H9 (cell line): Measurements from ENCODE around the gene ENO4. TPM values are rescaled to one million over a fixed set of nuclear protein-coding genes. Genes with fewer than 3 reads are reported as not detected.

Experiments used
- DNase-seq: peaks from one replicate; pipeline ENCODE4 v3.0.0-alpha.2; 2017
- H2AFZ ChIP-seq: one replicate; pipeline ENCODE4 v1.6.1; 2013; ENCODE audit warnings: mild to moderate bottlenecking, low read length, control low read depth, moderate library complexity
- H2AK5ac ChIP-seq: 2 replicates; pipeline ENCODE4 v1.6.1; 2013; ENCODE audit warnings: low read length, control low read depth, mixed read lengths; ENCODE audit not compliant: insufficient read length
- H2BK120ac ChIP-seq: one replicate; pipeline ENCODE4 v1.6.1; 2013; ENCODE audit warnings: low read depth, mild to moderate bottlenecking, low read length, control low read depth, inconsistent platforms; ENCODE audit not compliant: poor library complexity, severe bottlenecking
- H2BK12ac ChIP-seq: 2 replicates; pipeline ENCODE4 v1.6.1; 2013; ENCODE audit warnings: low read length, control low read depth, mixed read lengths, low read depth; ENCODE audit not compliant: insufficient read length
- H2BK15ac ChIP-seq: 2 replicates; pipeline ENCODE4 v1.6.1; 2013; ENCODE audit warnings: low read depth, low read length, control low read depth
- H2BK20ac ChIP-seq: one replicate; pipeline ENCODE4 v1.6.1; 2013; ENCODE audit warnings: low read depth, mild to moderate bottlenecking, low read length, control low read depth, inconsistent platforms; ENCODE audit not compliant: poor library complexity, severe bottlenecking
- H2BK5ac ChIP-seq: 2 replicates; pipeline ENCODE4 v1.6.1; 2013; ENCODE audit warnings: low read length, control low read depth, mixed read lengths; ENCODE audit not compliant: insufficient read length
- H3K14ac ChIP-seq: 2 replicates; pipeline ENCODE4 v1.6.1; 2013; ENCODE audit warnings: low read length, control low read depth; ENCODE audit not compliant: insufficient read depth
- H3K18ac ChIP-seq: 2 replicates; pipeline ENCODE4 v1.6.1; 2013; ENCODE audit warnings: low read depth, mild to moderate bottlenecking, mixed read lengths, low read length, control low read depth; ENCODE audit not compliant: insufficient read length
- H3K23ac ChIP-seq: 2 replicates; pipeline ENCODE4 v1.6.1; 2013; ENCODE audit warnings: low read length, control low read depth, mixed read lengths, low read depth; ENCODE audit not compliant: insufficient read length
- H3K23me2 ChIP-seq: 2 replicates; pipeline ENCODE4 v1.6.1; 2013; ENCODE audit warnings: low read depth, mild to moderate bottlenecking, mixed read lengths, low read length, control low read depth; ENCODE audit not compliant: insufficient read length, poor library complexity, severe bottlenecking
- H3K27ac ChIP-seq: 2 replicates; pipeline ENCODE4 v1.5.1; 2013; ENCODE audit warnings: low read length, control low read depth, mixed read lengths, low read depth; ENCODE audit not compliant: insufficient read length
- H3K27me3 ChIP-seq: 2 replicates; pipeline ENCODE4 v1.6.1; 2013; ENCODE audit warnings: low read length, control low read depth, inconsistent platforms; ENCODE audit not compliant: insufficient read depth
- H3K4ac ChIP-seq: 2 replicates; pipeline ENCODE4 v1.6.1; 2013; ENCODE audit warnings: low read depth, mild to moderate bottlenecking, control low read depth, inconsistent platforms, low read length, moderate library complexity
- H3K4me1 ChIP-seq: 2 replicates; pipeline ENCODE4 v1.6.1; 2013; ENCODE audit warnings: low read length, control low read depth, inconsistent platforms; ENCODE audit not compliant: insufficient read depth
- H3K4me2 ChIP-seq: 2 replicates; pipeline ENCODE4 v1.6.1; 2013; ENCODE audit warnings: low read length, control low read depth, mixed read lengths; ENCODE audit not compliant: insufficient read length, insufficient read depth
- H3K56ac ChIP-seq: 2 replicates; pipeline ENCODE4 v1.6.1; 2013; ENCODE audit warnings: low read depth, mild to moderate bottlenecking, mixed read lengths, low read length, control low read depth; ENCODE audit not compliant: insufficient read length
- H3K79me1 ChIP-seq: 2 replicates; pipeline ENCODE4 v1.6.1; 2013; ENCODE audit warnings: low read depth, mild to moderate bottlenecking, moderate library complexity, low read length, control low read depth, inconsistent platforms; ENCODE audit not compliant: insufficient read depth, poor library complexity, severe bottlenecking
- H3K79me2 ChIP-seq: 2 replicates; pipeline ENCODE4 v1.6.1; 2013; ENCODE audit warnings: low read length, control low read depth, inconsistent platforms; ENCODE audit not compliant: insufficient read depth
- H3K9ac ChIP-seq: 2 replicates; pipeline ENCODE4 v1.6.1; 2013; ENCODE audit warnings: low read length, control low read depth, mixed read lengths; ENCODE audit not compliant: insufficient read length; ENCODE audit errors: extremely low read depth
- H3K9me3 ChIP-seq: one replicate; pipeline ENCODE4 v1.6.1; 2013; ENCODE audit warnings: low read depth, low read length, inconsistent platforms; ENCODE audit not compliant: control insufficient read depth
- H3T11ph ChIP-seq: one replicate; pipeline ENCODE4 v1.6.1; 2013; ENCODE audit warnings: mild to moderate bottlenecking, low read length, control low read depth, inconsistent platforms
- H4K20me1 ChIP-seq: one replicate; pipeline ENCODE4 v1.6.1; 2013; ENCODE audit not compliant: control insufficient read depth, insufficient read length, insufficient read depth
- H4K5ac ChIP-seq: 2 replicates; pipeline ENCODE4 v1.6.1; 2013; ENCODE audit warnings: low read depth, mild to moderate bottlenecking, mixed read lengths, low read length, control low read depth; ENCODE audit not compliant: insufficient read length
- H4K8ac ChIP-seq: replicated peaks from 2 replicates; pipeline ENCODE4 v1.6.1; 2013; ENCODE audit warnings: low read length, control low read depth, mixed read lengths, low read depth; ENCODE audit not compliant: insufficient read length
- H4K91ac ChIP-seq: 2 replicates; pipeline ENCODE4 v1.6.1; 2013; ENCODE audit warnings: low read depth, mild to moderate bottlenecking, moderate library complexity, mixed read lengths, low read length, control low read depth; ENCODE audit not compliant: insufficient read length
- H3K27ac Mint-ChIP-seq, 3 experiments: 2 replicates in 2 of 3; 3 replicates in 1 of 3; pipeline ENCODE4 v1.8.0; 2020 to 2021; ENCODE audit warnings: mixed read lengths in 3 of 3, mild to moderate bottlenecking in 1 of 3, moderate library complexity in 1 of 3
- H3K27me3 Mint-ChIP-seq: 2 replicates; pipeline ENCODE4 v1.8.0; 2021; ENCODE audit warnings: low read depth, mild to moderate bottlenecking, moderate library complexity, mixed read lengths
- H3K36me3 Mint-ChIP-seq, 3 experiments: 2 replicates in 2 of 3; 3 replicates in 1 of 3; pipeline ENCODE4 v1.8.0; 2020 to 2021; ENCODE audit warnings: low read depth in 3 of 3, mixed read lengths in 3 of 3; ENCODE audit not compliant: insufficient read depth in 1 of 3
- H3K4me1 Mint-ChIP-seq, 2 experiments: 2 replicates each; pipeline ENCODE4 v1.8.0; 2020; ENCODE audit warnings: mixed read lengths in 2 of 2
- H3K4me3 Mint-ChIP-seq, 2 experiments: 2 replicates in 1 of 2; 3 replicates in 1 of 2; pipeline ENCODE4 v1.8.0; 2020 to 2021; ENCODE audit warnings: mild to moderate bottlenecking in 2 of 2, mixed read lengths in 2 of 2, moderate library complexity in 1 of 2
- H3K9me3 Mint-ChIP-seq, 2 experiments: 2 replicates in 1 of 2; 3 replicates in 1 of 2; pipeline ENCODE4 v1.8.0; 2020; ENCODE audit warnings: mild to moderate bottlenecking in 2 of 2, mixed read lengths in 2 of 2, moderate library complexity in 1 of 2
- CTCF ChIP-seq: fragments of 200-600 bp; sonication (generic); conservative IDR thresholded peaks from 3 replicates; pipeline ENCODE4 v1.8.0; 2021; ENCODE audit warnings: antibody characterized with exemption, mild to moderate bottlenecking
- WGBS: extraction: QIAGEN DNeasy Blood & Tissue Kit; methylation state at CpG from one replicate; pipeline ENCODE4 v1.1.7; 2013; ENCODE audit warnings: missing lambda C conversion rate, low lambda C conversion rate, mixed read lengths; ENCODE audit not compliant: insufficient read length; ENCODE audit errors: extremely low coverage; 5-methylcytosine and 5-hydroxymethylcytosine counted together
- total RNA-seq: library from RNA; stranded (reverse); gene quantifications from 2 replicates; pipeline ENCODE4 v1.2.1, GENCODE V29; 2021

Gene ENO4
- total RNA-seq, 1 experiment from 2014 or later: 0.26 TPM

- no peak overlapping the region for H3K23ac ChIP-seq
- no peak overlapping the region for H3K4ac ChIP-seq
- H2BK20ac ChIP-seq: no peak overlapping the region
- H3K4me1 Mint-ChIP-seq: peaks cover 35 to 38% of the 10 kb centered on the region in 2 experiments
- no peaks in the 10 kb centered on the region for H4K20me1 ChIP-seq
- H2BK120ac ChIP-seq: no peak overlapping the region
- H3K27ac ChIP-seq: no peak overlapping the region
- H3K9ac ChIP-seq: no peak overlapping the region
- H3K9me3 ChIP-seq: no peaks in the 10 kb centered on the region
- peaks cover 14% of the 10 kb centered on the region for H3K4me1 ChIP-seq
- no peaks in the 10 kb centered on the region for H3K27me3 ChIP-seq
- TF ChIP-seq CTCF: no peak
- no CpG with 5 or more reads among the region's 3 CpGs for WGBS
- H4K8ac ChIP-seq: no peak overlapping the region
- H2BK12ac ChIP-seq: no peak overlapping the region
- H4K91ac ChIP-seq: no peak overlapping the region
- no peak for DNase-seq
- H2AFZ ChIP-seq: no peak overlapping the region
- no peaks in the 10 kb centered on the region for H3K79me1 ChIP-seq
- no peak overlapping the region for H3K14ac ChIP-seq
- no peaks in the 10 kb centered on the region for H3K36me3 Mint-ChIP-seq
- H3K27me3 Mint-ChIP-seq: no peaks in the 10 kb centered on the region
- H2AK5ac ChIP-seq: no peak overlapping the region
- H3K9me3 Mint-ChIP-seq: no peaks in the 10 kb centered on the region
- no peak overlapping the region for H2BK15ac ChIP-seq
- H3K79me2 ChIP-seq: no peaks in the 10 kb centered on the region
- no peaks in the 10 kb centered on the region for H3K23me2 ChIP-seq
- no peak overlapping the region for H3K4me2 ChIP-seq
- H4K5ac ChIP-seq: no peak overlapping the region
- no peak overlapping the region for H2BK5ac ChIP-seq
- H3K56ac ChIP-seq: no peak overlapping the region
- no peak overlapping the region for H3K18ac ChIP-seq
- peak overlapping the region in 1 of 3 experiments; percentile 46; a peak in 1 of 7 replicates for H3K27ac Mint-ChIP-seq
- no peak overlapping the region for H3T11ph ChIP-seq
- H3K4me3 Mint-ChIP-seq: no peak overlapping the region
Measured at GRCh38 chr10:116889066-116889465, 39.8 kb downstream of the ENO4 start.
